ENCODE data around the gene KRT1. TPM values are rescaled to one million over a fixed set of nuclear protein-coding genes. Genes with fewer than 3 reads are reported as not detected.

KRT1 gene
- total RNA-seq, 1 donor from 2014 or later, result not detected

DNA sequence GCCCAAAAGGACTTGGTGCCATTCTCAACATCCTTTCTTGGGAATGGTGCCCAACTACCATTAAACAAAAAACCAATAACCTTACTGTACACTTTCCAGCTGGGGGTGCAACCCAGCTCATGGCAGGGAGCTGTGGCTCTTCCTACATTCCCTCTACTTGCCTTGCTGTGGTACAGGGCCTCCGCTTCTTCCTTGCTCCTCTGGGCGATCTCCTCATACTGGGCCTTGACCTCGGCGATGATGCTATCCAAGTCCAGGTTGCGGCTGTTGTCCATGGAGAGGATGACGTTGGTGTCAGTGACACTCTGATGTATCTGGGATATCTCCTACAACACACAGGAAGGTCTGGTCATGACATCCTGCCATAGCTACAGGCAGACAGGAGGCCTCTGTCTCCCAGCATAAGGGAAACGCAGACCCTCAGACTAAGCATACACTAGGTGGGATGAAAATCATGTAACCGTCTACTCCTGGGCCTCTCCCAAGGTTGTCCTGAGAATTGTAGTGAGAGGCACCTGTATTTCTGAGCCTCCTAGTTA lies 32.1 kb downstream of the KRT1 start:
- no peak for DNase-seq (ENCODE audit: low spot score)
- H3K4me3 Mint-ChIP-seq (ENCODE audit: unreplicated experiment), result no peak overlapping the region

DNA sequence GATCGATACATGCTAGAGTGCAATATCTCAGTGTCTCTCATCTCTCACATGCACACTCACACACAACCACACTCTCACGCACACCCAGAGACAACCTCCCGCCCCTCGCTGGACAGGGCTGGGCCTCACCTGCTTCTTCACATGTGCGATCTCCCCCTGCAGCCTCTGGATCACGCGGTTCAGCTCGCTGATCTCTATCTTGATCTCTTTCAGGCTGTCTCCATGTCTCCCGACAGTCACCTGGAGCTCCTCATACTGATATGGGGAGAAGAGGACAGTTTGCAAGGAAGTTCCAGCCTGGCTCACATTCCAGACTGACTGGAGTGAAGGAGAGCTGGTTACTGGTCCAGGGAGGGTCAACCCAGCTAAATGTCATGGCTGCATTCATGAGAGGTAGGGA lies 32.6 kb downstream of the KRT1 start:
- no peaks in the 10 kb centered on the region for H3K4me1 Mint-ChIP-seq (ENCODE audit: low read depth)
- H3K27ac Mint-ChIP-seq (ENCODE audit: unreplicated experiment), result no peak overlapping the region
- DNase-seq (ENCODE audit: low spot score), result no peak
- TF ChIP-seq, protein P1, sequence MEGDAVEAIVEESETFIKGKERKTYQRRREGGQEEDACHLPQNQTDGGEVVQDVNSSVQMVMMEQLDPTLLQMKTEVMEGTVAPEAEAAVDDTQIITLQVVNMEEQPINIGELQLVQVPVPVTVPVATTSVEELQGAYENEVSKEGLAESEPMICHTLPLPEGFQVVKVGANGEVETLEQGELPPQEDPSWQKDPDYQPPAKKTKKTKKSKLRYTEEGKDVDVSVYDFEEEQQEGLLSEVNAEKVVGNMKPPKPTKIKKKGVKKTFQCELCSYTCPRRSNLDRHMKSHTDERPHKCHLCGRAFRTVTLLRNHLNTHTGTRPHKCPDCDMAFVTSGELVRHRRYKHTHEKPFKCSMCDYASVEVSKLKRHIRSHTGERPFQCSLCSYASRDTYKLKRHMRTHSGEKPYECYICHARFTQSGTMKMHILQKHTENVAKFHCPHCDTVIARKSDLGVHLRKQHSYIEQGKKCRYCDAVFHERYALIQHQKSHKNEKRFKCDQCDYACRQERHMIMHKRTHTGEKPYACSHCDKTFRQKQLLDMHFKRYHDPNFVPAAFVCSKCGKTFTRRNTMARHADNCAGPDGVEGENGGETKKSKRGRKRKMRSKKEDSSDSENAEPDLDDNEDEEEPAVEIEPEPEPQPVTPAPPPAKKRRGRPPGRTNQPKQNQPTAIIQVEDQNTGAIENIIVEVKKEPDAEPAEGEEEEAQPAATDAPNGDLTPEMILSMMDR (IDR thresholded peaks at IDR 0.05), result no peak
- peaks cover 60% of the 10 kb centered on the region for H3K27me3 Mint-ChIP-seq (ENCODE audit: low read depth)
- H3K4me3 Mint-ChIP-seq (ENCODE audit: unreplicated experiment), result no peak overlapping the region
- no peaks in the 10 kb centered on the region for H3K9me3 Mint-ChIP-seq (ENCODE audit: low read depth)
- no peaks in the 10 kb centered on the region for H3K36me3 Mint-ChIP-seq (ENCODE audit: low read depth)

More for the DNA sequence above, 32.1 kb downstream of the KRT1 start:
- no peaks in the 10 kb centered on the region for H3K9me3 Mint-ChIP-seq (ENCODE audit: low read depth)
- no peaks in the 10 kb centered on the region for H3K4me1 Mint-ChIP-seq (ENCODE audit: low read depth)
- H3K27me3 Mint-ChIP-seq (ENCODE audit: low read depth), result peaks cover 62% of the 10 kb centered on the region
- H3K36me3 Mint-ChIP-seq (ENCODE audit: low read depth), result no peaks in the 10 kb centered on the region
- no peak overlapping the region for H3K27ac Mint-ChIP-seq (ENCODE audit: unreplicated experiment)
- TF ChIP-seq, protein P1 (IDR thresholded peaks at IDR 0.05), result no peak

DNA sequence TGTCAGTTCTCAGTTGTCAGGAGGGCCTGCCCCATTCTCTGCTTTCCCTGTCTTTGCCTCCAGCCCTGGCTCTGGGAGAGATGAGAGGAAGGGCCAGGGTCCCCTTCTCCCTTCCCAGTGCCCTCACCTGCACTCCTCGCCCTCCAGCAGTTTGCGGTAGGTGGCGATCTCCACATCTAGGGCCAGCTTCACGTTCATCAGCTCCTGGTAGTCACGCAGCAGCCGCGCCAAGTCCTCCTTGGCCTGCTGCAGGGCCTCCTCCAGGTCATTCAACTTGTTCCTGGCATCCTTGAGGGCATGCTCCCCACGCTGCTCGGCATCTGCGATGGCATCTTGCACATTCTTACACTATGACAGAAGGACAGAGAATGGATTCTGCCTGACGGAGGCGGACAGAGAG lies 33.6 kb downstream of the KRT1 start:
- no peak for DNase-seq (ENCODE audit: low spot score)
- H3K4me3 Mint-ChIP-seq (ENCODE audit: unreplicated experiment), result no peak overlapping the region
- H3K4me1 Mint-ChIP-seq (ENCODE audit: low read depth), result no peaks in the 10 kb centered on the region
- no peaks in the 10 kb centered on the region for H3K9me3 Mint-ChIP-seq (ENCODE audit: low read depth)
- no peaks in the 10 kb centered on the region for H3K36me3 Mint-ChIP-seq (ENCODE audit: low read depth)
- TF ChIP-seq, protein P1 (IDR thresholded peaks at IDR 0.05), result no peak
- peaks cover 64% of the 10 kb centered on the region for H3K27me3 Mint-ChIP-seq (ENCODE audit: low read depth)
- no peak overlapping the region for H3K27ac Mint-ChIP-seq (ENCODE audit: unreplicated experiment)

DNA sequence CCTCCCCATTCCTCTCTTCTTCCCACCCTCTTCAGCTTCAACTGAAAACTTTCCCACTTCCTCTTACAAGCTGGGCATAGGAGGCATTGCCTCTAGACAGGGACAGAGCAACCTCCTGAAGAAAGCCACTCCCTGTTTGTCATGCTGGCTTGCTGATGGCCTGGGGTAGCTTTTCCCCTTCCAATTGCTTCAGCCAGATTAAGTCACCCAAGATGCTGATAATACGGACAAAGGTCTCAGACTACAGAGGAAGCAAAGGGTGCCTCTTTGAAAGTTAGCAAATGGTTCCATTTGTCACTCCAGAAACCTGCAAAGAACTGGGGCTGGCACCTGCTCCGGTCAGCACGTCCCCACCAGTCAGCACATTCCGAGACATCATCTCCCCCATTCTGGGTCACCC lies 34.2 kb downstream of the KRT1 start:
- Mint-ChIP-seq H3K27ac (ENCODE audit: unreplicated experiment) (no peak overlapping the region), H3K27me3 (ENCODE audit: low read depth) (peaks cover 70% of the 10 kb centered on the region), H3K9me3 (ENCODE audit: low read depth) (no peaks in the 10 kb centered on the region), H3K4me1 (ENCODE audit: low read depth) (no peaks in the 10 kb centered on the region), H3K36me3 (ENCODE audit: low read depth) (no peaks in the 10 kb centered on the region), H3K4me3 (ENCODE audit: unreplicated experiment) (no peak overlapping the region)
- no peak for DNase-seq (ENCODE audit: low spot score)
- TF ChIP-seq, protein P1 (IDR thresholded peaks at IDR 0.05), result no peak

DNA sequence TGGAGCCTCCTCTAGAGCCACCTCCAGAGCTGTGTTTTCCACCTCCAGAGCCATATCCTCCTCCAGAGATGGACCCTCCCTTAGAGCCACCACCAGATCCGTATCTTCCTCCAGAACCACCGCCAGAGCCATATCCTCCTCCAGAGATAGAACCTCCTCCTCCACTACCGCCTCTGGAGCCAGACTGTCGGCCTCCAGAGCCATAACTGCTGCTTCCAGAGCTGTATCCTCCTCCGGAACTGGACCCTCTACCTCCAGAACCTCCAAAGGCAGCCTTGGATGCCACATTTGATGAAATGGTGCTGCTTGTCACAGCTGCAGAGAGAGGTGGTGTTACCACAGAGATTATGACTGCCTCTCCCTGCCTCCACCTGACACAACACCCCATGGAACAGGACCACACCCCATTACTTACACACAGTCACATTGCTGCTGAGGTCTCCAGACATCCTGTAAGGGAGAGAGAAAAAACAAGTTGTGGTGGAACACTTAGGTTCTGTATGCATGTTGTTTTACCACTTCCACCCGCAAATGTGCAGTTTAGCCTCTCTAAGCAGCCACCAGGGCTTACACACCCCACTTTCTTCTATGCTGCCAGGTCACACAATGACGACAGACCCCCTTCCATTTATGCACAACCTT lies 35.0 kb downstream of the KRT1 start:
- Mint-ChIP-seq H3K9me3 (ENCODE audit: low read depth) (no peaks in the 10 kb centered on the region), H3K27ac (ENCODE audit: unreplicated experiment) (no peak overlapping the region), H3K4me3 (ENCODE audit: unreplicated experiment) (no peak overlapping the region), H3K36me3 (ENCODE audit: low read depth) (no peaks in the 10 kb centered on the region), H3K4me1 (ENCODE audit: low read depth) (no peaks in the 10 kb centered on the region), H3K27me3 (ENCODE audit: low read depth) (peaks cover 70% of the 10 kb centered on the region)
- no peak for DNase-seq (ENCODE audit: low spot score)
- TF ChIP-seq, protein P1 (IDR thresholded peaks at IDR 0.05), result no peak

Measured in chondrocyte (in vitro differentiated cells).